GF-D8 (cell line): ENCODE data around the gene EIF1AY.
"Not testable (repeated sequence)": the region's sequence is repeated elsewhere in the genome, so short reads cannot be mapped to it uniquely, and the experiment has no call there.

ENCODE experiments used
- DNase-seq: peaks from one replicate; lab custom pipeline; 2025; lab: John Stamatoyannopoulos, UW

Gene EIF1AY, protein sequence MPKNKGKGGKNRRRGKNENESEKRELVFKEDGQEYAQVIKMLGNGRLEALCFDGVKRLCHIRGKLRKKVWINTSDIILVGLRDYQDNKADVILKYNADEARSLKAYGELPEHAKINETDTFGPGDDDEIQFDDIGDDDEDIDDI

DNA sequence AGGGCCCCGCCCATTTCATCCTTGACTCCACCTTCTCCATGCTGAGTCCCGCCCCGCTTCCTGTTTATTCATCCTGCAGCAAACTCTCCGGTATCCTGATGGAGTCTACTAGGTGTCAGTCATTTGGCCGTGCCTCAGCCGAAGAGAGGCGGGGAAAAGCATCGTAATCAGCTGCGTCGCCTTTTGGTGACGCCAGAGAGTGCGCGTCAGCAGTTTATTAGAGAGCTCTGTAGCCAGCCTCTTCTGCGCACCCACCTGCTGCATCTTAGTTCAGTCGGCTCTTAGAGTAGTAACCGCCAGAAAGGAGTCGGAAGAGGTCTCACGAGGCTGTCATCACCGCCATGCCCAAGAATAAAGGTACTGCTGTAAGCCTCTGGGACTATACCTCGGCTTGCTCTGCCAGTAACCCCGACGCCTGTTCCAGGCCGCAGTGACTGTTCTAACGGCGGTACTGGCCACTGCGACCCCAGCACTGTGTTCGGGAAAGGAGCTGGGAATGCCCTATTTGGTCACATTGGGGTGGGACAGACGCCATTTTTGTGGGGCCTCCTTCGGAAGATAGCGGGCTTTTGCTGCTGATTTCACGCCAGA lies at the start of gene EIF1AY:
Gene EIF1AY, plus strand, starts transcription at position 246 of the 591 bp plus-strand sequence. Its CDS starts 96 bp downstream, at position 342.
- peak; percentile 88 for DNase-seq

DNA sequence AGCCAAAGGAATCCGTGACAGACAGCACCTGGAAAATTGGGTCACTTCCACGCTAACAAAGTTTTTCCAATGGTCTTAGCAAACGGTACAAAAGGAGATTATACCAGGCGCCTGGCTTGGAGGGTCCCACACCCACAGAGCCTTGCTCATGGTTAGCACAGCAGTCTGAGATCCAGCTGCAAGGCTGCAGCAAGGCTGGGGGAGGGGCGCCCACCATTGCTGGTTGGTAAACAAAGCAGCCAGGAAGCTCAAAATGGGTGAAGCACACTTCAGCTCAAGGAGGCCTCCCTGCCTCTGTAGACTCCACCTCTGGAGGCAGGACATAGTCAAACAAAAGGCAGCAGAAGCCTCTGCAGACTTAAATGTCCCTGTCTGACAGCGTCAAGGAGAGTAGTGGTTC lies 47.1 kb upstream of the EIF1AY start:
- no peak for DNase-seq

DNA sequence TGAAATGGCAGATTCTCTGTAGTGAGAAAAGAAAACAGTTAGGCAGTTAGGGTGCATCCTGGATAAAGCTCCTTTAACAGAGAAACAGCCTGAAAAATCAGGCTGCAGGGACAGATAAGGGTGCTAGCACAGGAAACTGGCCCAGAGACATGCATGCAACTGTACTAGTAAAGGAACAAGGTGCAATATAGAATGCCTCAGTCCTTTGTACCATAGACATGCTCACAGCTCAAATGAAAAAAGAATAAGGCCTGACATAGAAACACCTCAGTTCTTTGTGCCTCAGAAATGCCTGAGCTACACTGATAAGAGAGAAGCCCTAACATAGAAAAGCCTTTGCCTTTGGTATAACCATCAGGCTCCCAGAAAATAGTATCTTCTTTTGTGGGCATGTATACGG lies 37.4 kb upstream of the EIF1AY start:
- DNase-seq, result no peak

DNA sequence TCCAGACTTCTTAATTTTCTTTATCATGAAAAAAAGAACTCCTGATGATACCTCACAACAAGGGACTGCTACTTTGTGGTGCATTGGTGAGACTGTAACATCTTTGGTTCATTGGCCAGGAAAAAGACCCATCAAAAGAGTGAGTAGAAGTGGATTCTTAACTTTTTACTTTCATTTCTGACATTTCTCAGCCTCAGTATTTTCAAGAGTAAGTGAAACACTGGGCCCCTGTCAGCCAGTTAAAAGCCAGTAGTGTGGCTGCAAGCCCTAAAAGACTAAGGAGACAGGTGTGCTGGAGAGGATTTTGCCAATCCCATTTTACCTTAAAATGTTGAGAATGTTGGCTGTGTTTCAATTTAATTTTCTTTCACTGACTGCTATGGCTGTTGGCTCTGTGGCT lies 36.6 kb upstream of the EIF1AY start:
- DNase-seq, result no peak

DNA sequence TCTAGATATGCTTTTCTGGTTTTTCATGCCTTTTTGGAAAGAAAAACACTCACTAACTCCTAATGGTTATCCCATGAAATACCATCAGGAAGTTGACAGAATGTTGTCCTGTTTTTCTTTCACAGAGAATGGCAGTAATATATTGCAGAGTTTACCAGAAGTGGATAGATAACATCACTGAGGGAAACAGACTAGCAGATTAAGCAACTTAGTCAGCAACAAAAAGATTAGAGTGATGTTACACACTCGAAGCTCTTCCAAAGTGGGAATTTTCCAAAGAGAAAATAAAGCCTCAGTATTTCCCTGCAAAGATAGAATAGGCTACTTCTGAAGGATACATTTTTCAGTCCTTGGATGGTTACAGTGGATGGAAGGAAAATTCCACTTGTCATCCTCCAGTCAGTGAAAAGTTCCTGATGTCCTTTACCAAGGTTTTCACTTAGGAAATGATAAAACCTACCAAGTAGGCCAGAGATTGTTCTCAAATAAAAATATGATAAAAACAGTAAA lies 31.1 kb upstream of the EIF1AY start:
- DNase-seq, result no peak

DNA sequence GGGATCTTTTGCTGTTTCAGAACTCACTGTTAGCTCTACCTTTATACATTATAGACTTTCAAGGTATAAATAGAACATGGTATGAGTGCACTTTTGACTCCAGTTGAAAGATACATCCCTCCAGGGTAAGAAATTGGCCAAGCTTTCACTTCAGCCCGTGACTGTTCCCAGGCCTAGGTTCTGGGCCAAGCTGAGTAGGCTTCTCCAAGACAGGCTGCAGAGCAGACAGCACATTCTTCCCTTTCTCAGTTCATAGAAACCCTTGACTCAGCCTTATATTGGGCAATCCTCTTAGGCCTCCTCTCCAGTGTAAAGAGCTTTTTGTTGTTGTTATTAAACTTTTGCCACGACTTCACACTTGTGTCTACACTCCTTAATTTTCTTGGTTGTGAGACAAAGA lies 29.5 kb upstream of the EIF1AY start:
- no peak for DNase-seq

DNA sequence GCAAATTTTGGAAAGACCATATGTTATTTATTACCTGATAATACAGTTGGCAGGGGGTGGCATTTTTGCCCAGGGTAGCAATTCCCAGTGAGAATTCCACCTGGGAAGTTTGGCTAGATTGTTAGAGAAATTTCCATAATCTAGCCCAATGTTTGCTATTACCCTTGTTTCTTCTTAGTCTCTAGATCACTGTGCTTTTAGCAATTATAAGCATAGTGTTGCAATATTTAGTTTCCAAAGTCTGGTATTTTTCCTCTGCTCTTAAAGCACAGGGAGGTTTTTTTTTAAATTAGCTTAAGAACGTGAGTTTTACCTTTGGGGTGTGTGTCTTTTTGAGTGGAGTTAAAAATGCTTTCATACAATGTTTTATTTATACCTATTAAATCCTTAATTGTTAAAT lies 26.3 kb upstream of the EIF1AY start:
- no peak for DNase-seq

DNA sequence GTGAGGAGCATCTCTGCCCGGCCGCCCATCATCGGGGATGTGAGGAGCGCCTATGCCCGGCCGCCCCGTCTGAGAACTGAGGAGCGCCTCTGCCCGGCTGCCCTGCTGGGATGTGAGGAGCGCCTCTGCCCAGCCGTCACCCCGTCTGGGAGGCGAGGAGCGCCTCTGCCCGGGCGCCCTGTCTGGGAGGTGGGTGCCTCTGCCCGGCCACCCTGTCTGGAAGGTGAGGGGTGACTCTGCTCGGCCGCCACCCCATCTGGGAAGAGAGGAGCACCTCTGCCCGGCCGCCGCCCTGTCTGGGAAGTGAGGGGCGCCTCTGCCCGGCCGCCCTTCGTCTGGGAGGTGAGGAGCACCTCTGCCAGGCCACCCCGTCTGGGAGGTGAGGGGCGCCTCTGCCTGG lies 23.7 kb upstream of the EIF1AY start:
- DNase-seq, result no peak

DNA sequence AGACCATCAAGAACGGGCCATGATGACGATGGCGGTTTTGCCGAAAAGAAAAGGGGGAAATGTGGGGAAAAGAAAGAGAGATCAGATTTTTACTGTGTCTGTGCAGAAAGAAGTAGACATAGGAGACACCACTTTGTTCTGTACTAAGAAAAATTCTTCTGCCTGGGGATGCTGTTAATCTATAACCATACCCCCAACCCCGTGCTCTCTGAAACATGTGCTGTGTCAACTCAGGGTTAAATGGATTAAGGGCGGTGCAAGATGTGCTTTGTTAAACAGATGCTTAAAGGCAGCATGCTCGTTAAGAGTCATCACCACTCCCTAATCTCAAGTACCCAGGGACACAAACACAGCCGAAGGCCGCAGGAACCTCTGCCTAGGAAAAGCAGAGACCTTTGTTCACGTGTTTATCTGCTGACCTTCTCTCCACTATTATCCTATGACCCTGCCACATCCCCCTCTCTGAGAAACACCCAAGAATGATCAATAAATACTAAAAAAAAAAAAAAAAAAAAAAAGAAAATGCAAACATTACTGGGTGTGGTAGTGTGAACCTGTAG lies 22.7 kb upstream of the EIF1AY start:
- DNase-seq, result not testable (repeated sequence)

DNA sequence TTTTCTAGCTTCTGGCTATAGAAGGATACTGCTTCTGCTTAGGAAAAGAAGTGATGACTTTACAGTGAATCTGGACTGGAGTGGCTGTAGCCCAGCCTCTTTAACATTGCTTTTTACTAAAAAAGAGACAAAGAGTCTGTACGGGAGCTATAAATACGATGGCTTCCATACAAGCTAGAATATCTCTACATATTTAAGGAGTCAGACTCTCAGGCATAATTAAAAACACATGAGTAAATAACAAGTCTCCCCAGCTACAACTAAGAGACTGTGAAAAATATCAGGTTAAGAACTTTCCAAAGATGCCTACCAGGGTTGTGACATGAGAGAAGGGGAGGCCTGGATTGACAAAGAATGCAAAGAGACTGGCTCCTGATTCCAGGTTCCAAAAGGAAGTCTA lies 19.8 kb upstream of the EIF1AY start:
- no peak for DNase-seq

DNA sequence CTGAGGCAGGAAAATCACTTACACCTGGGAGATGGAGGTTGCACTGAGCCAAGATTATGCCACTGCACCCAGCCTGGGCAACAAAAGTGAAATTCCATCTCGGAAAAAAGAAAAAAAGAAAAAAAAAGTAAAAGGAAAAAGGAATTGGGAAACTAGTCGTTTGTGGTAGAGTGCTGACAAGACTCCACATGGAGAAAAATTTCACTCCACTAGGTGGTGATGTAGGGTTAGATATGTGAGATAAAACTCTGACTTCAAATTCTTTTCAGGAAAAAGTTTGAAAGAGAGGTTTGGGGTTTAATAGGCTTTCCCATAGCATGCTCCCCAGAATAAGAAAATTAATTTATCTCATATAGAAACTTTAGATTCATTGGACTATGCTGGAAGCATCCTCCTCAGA lies 16.9 kb upstream of the EIF1AY start:
- DNase-seq, result no peak

DNA sequence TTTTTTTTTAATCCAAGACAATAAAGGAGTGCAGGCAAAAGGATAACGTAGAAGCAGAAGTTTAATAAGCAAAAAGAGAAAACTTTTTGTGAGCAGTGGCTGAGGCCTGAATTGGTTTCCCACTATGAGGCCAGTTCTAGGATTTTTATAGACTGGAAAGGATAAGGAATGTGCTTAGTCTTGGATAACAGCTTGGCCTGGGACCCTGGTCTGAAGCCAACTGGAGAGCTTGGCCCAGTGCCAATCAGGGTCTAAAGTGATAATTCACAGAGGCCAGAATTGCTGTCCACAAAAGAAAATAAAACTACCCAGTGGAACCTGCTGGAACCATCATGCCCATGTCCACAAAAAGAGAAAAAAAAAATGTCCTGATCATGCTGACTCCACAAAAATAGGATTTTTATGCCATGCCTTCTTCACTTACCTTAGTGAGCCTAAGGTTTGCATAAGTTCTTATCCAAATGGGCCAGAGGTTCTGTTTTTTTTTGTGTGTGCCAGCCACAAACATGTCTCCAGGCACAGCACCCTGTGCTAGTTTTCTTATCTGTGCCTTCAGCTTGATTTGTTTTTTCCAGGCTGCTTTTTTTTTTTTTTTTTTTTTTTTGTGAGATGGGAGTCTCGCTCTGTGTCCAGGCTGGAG lies 15.6 kb upstream of the EIF1AY start:
- no peak for DNase-seq

DNA sequence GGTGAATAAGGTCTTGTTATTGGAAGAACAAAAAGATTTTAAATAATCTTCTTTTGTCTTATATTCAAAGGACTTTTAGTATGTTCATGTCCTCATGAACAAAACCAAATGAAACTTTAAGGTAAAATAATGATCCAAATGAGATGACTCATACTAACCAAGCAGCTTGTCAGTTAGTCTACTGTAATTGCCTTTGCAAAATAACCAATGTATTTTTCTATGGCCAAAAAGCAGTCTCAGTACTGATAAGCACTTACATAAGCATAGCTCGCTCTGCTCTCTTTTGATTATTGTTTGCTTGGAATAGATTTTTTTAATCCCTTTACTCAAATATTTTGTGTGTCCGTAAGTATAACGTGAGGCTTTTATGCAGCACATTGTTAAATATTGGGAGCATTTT lies 4.3 kb upstream of the EIF1AY start:
- DNase-seq, result no peak

DNA sequence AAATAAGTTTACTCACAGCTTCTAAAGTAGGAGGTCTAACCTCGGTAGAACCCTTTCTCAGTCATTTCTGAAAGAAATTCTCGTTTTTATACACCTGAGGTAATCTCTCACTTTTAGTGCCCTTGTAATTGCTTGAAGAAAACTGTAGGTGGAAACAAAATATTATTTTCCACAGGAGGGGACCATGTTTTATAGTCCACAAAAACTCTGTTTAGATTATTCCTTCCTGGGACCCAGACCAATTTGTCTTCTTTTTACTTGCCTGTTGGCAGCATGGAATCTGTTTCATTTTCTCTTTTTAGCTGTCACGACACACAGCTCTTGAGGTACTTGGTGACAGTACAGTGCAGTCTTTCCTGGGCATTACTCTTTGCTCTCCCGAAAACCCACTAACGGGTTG lies 930 bp downstream of the EIF1AY start:
- peak; percentile 0 for DNase-seq

DNA sequence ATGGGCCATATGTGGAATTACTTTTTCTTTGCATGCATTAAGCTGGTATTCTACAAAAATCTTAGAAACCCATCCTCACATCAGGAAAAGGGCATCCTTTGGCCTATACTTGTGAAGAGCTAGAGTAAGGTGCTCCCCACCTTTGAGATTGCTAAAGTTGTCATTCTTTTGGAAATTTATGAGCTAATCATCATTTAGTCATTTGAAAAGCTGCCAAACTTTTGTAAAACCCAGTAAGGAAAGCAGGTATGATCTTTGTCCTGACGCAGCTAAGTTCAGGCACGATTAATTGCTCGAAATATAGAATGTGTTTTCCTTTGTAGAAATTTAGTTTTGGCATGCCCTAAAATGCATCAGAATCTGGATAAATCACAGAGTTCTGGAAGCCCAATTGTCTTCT lies 2.6 kb downstream of the EIF1AY start:
- DNase-seq, result no peak

DNA sequence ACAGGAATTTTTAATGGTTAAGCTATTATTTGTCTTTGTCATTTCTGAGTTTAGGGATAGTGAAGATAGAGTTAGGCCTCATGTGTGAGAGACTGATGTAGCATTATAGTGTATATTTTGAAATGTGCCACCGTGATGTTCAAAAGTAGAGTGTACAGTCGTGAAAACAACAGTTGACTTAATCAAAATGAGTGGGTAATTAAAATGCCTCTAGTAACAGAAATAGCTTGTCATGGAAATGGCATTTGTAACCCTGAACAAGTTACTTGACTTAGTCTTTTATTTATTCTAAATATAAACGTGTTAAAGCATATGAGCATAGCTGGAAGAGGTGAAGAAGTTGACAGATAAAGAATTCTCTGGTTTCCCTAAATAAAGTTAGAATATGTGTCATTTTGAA lies 6.1 kb downstream of the EIF1AY start:
- DNase-seq, result no peak

DNA sequence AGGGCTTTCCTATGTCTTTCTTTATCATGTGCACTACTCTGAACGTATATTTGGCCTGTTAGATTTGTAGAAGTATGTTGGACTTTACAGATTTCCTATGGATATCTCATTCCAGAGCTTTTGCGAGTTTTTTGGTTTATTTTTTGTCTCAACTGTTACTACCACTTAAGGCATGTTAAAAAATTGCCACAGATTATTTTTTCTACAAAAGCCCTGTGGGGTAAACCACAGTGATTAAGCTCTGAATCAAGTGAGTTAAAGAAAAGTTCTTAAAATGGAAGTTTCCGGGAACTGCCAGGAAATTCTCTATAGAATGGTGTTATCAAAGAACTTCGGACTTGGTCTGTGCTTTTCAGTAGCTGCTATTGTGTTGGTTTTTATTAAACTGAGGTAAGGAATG lies 10.6 kb downstream of the EIF1AY start:
- DNase-seq, result no peak
